EL (cell line): ENCODE data around the gene TNFRSF18.

ENCODE experiments used
- DNase-seq: peaks from one replicate; pipeline ENCODE4 v3.0.0-alpha.2; 2016

TNFRSF18 gene

GRCh38 chr1:1175221-1176062 lies 30.9 kb downstream of the TNFRSF18 start:
- DNase-seq = no peak

- DNase-seq = no peak
These were observed 32.5 kb downstream of the TNFRSF18 start, which contains the start of gene TTLL10 for GRCh38 chr1:1173793-1174415. TSS of gene TTLL10 (plus strand) at chr1:1173880. CDS start at chr1:1179216, 5,336 bp downstream.

GRCh38 chr1:1173061-1173792 lies 33.2 kb downstream of the TNFRSF18 start:
- DNase-seq = no peak

- DNase-seq = no peak
These were observed 34.6 kb downstream of the TNFRSF18 start for GRCh38 chr1:1171546-1172340.

- DNase-seq = no peak
These were observed 35.2 kb downstream of the TNFRSF18 start for GRCh38 chr1:1171161-1171545.

DNA sequence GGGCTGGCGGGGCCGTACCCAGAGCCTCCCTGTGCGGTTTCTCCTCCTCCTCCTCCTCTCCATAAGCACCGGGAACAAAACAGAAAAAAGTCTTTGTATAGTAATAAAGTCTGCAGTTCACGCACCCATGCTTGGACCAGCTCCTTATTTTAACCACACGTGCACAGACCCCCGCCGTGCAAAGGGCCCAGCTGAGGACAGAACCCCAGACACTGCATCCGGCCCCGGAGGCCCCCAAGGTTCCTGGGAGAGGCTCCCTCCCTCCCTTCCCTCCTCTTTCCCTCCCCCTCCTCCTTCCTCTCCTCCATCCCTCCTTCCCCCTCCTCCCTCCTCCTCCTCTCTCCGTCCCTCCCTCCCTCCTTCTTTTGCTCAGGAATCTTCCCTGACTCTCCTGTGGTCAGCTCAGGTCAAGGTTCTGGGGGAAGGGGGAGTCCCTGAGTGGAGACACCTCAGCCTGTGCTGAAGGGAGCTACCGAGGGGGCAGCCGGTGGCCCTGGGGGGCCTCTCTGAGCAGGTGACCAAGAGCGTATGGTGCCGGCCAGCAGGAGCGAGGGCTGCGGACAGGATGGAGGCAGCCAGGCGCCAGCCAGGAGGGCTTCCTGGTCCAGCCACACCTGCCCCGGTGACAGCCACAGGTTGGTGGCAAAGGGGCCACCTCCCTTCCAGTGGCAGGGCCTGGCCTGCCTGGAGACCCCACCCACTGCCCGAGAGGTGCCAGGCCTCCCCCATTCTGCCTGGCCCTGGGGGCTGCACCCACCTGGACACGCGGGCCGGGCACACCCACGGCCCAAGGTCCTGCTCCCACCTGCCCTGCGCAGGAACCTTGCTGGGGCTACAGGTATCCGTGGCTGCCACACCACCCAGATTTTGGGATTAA lies 35.9 kb downstream of the TNFRSF18 start:
- DNase-seq = no peak

- DNase-seq = no peak
These were observed 36.8 kb downstream of the TNFRSF18 start for GRCh38 chr1:1169429-1170214.

- DNase-seq = no peak
These were observed 37.7 kb downstream of the TNFRSF18 start for GRCh38 chr1:1168451-1169411.

DNA sequence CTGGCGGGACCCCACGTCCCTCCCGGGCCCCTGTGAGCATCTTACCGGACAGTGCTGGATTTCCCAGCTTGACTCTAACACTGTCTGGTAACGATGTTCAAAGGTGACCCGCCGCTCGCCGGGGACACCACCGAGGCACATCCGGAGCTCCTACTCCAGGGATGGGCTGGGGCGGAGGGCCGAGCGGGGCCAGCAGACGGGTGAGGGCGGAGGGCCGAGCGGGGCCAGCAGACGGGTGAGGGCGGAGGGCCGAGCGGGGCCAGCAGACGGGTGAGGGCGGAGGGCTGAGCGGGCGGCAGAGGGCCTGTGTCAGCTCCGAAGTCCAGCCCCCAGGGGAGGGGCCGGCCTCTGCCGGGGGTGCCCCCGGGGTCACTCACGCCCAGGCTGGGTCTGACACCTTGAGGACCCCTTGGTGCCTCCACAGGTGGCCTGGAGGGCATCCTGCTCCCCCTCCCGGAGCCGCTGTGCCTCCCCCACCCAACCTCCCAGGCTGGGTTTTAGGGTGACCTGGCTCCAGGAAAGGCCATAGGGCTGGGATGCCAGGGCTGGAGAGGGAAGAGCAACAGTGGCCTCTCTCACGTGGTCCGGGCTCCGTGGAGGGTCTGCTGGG lies 38.4 kb downstream of the TNFRSF18 start:
- DNase-seq = no peak

GRCh38 chr1:1167398-1167821 lies 39.0 kb downstream of the TNFRSF18 start:
- DNase-seq = no peak

- DNase-seq = no peak
These were observed 39.6 kb downstream of the TNFRSF18 start for GRCh38 chr1:1166642-1167397.

DNA sequence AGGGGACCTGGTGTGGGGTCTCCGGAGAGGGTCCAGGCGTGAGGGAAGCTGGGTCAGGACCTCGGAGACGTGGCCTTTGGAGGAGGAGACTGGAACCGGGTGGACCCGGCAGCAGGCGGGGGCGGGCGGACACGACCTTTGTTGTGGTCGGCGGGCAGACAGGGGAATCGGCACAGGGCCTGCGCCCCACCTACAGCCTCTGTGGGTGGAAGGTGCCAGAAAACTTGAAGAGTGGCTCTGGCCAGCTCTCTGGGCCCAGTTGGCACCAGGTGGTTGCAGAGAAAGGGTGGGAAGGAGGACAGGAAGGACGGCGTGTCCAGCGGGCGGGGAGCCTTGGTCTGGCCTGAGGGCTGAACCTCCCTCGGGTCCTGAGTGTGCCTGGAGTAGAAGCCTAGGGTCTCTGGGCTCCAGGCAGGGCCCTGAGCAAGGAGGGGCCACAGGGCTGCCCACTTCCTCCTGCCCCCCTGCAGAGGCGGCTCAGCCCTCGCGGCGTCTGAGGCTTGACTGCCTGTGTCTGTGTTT lies 40.4 kb downstream of the TNFRSF18 start:
- DNase-seq = no peak

DNA sequence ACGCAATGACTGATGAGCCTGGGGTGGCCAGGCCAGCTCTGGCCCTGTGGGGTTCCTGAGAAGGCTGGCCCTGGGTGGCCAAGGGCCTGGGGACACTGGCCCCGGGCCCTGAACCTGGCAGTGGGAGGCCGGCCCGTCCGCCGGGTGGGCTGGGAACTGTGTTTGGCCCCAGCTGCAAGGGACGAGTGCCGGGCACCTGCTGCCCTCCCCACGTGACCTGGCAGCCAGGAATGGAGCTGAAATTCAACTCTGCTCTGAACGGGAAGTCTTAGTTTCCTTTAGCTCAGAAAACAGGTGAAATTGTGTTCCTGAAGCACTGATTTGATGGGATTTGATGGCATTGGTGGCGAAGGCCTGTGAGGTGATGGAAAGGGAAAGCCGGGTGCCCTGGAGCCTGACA lies 40.9 kb downstream of the TNFRSF18 start:
- DNase-seq = no peak

GRCh38 chr1:1164701-1165451 lies 41.5 kb downstream of the TNFRSF18 start:
- no peak for DNase-seq

DNA sequence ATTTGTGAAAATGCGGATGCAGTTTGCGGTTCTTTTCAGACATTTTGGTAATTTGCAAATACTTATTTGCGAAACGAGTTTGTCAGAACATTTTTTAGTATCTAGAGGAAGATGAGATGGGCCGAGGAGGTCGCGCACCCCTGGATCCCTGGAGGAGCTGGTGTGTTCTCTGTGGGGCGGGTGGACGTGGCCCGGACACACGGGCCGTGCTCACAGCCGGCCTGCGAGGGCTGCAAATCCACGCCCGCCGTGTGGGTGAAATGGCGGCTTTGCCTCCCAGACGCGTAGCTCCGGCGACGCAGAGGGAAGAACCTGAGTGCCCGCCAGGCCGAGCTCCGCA lies 42.1 kb downstream of the TNFRSF18 start:
- no peak for DNase-seq

DNA sequence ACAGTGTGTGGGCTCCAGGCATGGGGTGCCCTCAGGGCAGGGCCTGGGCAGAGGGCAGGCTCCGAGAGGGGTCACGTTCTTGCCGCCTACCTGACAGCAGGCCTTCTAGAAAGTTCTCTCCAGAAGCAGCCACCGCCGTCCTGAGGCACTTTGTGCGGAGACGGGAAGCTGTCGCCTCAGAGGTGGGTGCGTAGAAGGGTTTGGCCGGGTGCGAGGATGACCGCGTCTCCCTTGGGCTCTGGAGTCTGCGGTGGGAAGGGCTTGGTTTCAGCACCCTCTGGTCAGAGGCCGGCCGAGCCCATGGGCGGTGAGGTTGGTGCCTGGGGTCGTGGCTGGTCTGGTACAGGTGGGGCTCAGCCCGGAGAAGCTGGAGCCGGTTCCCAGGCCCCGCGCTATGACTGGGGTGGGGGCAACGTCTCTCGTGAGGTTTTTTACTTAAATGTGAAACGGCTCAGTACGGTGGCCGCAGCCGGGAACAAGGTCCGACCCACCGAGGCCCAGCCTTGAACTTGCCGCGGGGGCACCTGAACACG lies 42.8 kb downstream of the TNFRSF18 start:
- no peak for DNase-seq
